Measurements from ENCODE around the gene GRK5. TPM values are rescaled to one million over a fixed set of nuclear protein-coding genes. Genes with fewer than 3 reads are reported as not detected.

GRK5 gene
- total RNA-seq, 1 donor from 2014 or later: 52.8 TPM

DNA sequence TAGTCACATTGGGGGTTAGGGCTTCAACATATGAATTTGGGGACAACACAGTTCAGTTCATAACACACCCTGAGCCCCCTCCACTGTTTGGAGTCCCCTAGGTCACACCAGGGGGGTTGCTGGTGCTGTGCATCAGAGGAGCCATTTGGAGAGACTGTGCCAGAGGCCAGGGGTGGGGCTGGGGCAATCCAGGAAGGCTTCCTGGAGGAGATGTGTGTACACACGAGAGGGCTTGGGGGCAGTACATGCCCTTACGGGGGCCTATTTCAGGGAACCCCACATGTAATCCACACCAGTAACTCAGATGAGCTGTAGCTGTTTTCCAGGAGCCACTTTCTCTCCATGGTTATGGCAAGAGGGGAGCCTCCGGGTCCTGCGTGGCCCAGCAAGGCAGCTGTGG is 151.7 kb downstream of the GRK5 start:
- H3K27me3 ChIP-seq (ENCODE audit: low read depth): no peaks in the 10 kb centered on the region
- no peak for DNase-seq

GRCh38 chr10:119360181-119360921 is 153.0 kb downstream of the GRK5 start:
- intact Hi-C loops (cut with micrococcal nuclease): no loop called here
- H3K27ac ChIP-seq (replicated peaks): peak overlapping the region; percentile 91

More for the DNA sequence above, 151.7 kb downstream of the GRK5 start:
- Histone ChIP-seq H3K9me3 (replicated peaks) (peaks cover 8% of the 10 kb centered on the region), H3K27ac (replicated peaks) (peak overlapping the region; percentile 91), H3K36me3 (peaks cover 6% of the 10 kb centered on the region), H3K4me1 (peaks cover 66% of the 10 kb centered on the region), H3K4me3 (no peak overlapping the region)
- intact Hi-C loops (cut with micrococcal nuclease): no loop called here
- TF ChIP-seq, protein P1, sequence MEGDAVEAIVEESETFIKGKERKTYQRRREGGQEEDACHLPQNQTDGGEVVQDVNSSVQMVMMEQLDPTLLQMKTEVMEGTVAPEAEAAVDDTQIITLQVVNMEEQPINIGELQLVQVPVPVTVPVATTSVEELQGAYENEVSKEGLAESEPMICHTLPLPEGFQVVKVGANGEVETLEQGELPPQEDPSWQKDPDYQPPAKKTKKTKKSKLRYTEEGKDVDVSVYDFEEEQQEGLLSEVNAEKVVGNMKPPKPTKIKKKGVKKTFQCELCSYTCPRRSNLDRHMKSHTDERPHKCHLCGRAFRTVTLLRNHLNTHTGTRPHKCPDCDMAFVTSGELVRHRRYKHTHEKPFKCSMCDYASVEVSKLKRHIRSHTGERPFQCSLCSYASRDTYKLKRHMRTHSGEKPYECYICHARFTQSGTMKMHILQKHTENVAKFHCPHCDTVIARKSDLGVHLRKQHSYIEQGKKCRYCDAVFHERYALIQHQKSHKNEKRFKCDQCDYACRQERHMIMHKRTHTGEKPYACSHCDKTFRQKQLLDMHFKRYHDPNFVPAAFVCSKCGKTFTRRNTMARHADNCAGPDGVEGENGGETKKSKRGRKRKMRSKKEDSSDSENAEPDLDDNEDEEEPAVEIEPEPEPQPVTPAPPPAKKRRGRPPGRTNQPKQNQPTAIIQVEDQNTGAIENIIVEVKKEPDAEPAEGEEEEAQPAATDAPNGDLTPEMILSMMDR (IDR thresholded peaks at IDR 0.05; ENCODE audit: borderline replicate concordance): no peak

DNA sequence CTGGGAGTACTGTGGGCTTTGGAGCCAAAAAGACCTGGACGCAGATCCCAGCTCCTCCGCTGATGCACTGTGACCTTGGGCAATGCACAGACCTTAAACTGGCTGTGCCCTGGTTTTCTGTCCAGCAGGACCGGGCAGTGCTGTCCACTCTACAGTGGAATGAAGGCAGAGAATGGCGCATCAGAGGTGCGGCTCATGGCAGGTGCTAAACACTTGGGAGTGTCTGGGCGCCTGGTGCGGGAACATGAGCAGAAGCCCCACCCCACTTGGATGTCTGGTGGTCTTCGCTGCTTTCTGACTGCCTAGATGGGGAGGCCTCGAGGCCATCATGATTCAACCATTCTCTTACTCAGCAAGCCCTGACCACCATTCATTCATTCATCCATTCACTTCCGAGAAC is 153.7 kb downstream of the GRK5 start:
- TF ChIP-seq, protein P1 (IDR thresholded peaks at IDR 0.05; ENCODE audit: borderline replicate concordance): no peak
- H3K9me3 ChIP-seq (replicated peaks): peaks cover 3% of the 10 kb centered on the region
- DNase-seq: no peak
- no peak overlapping the region for H3K4me3 ChIP-seq
- H3K27me3 ChIP-seq (ENCODE audit: low read depth): no peaks in the 10 kb centered on the region
- H3K27ac ChIP-seq (replicated peaks): peak overlapping the region; percentile 91
- H3K4me1 ChIP-seq: peaks cover 86% of the 10 kb centered on the region
- H3K36me3 ChIP-seq: peaks cover 4% of the 10 kb centered on the region
- intact Hi-C loops (cut with micrococcal nuclease): no loop called here

More at GRCh38 chr10:119360181-119360921, 153.0 kb downstream of the GRK5 start:
- no peaks in the 10 kb centered on the region for H3K27me3 ChIP-seq (ENCODE audit: low read depth)
- peaks cover 8% of the 10 kb centered on the region for H3K9me3 ChIP-seq (replicated peaks)
- TF ChIP-seq, protein P1 (IDR thresholded peaks at IDR 0.05; ENCODE audit: borderline replicate concordance): no peak
- H3K4me1 ChIP-seq: peaks cover 79% of the 10 kb centered on the region
- H3K4me3 ChIP-seq: no peak overlapping the region
- peaks cover 6% of the 10 kb centered on the region for H3K36me3 ChIP-seq
- DNase-seq: peak; percentile 62

- no peak overlapping the region for H3K4me3 ChIP-seq
- H3K27me3 ChIP-seq (ENCODE audit: low read depth): no peaks in the 10 kb centered on the region
- no peak for DNase-seq
- no peaks in the 10 kb centered on the region for H3K9me3 ChIP-seq (replicated peaks)
- intact Hi-C loops (cut with micrococcal nuclease): no loop called here
- H3K27ac ChIP-seq (replicated peaks): peak overlapping the region; percentile 91
- no peaks in the 10 kb centered on the region for H3K36me3 ChIP-seq
- H3K4me1 ChIP-seq: peaks cover 87% of the 10 kb centered on the region
- TF ChIP-seq, protein P1 (IDR thresholded peaks at IDR 0.05; ENCODE audit: borderline replicate concordance): no peak
Measured at GRCh38 chr10:119362122-119362521, 154.8 kb downstream of the GRK5 start.

- intact Hi-C loops (cut with micrococcal nuclease): no loop called here
- TF ChIP-seq, protein P1 (IDR thresholded peaks at IDR 0.05; ENCODE audit: borderline replicate concordance): peak; percentile 20
- Histone ChIP-seq H3K9me3 (replicated peaks) (no peaks in the 10 kb centered on the region), H3K4me1 (peaks cover 91% of the 10 kb centered on the region), H3K27me3 (ENCODE audit: low read depth) (no peaks in the 10 kb centered on the region), H3K4me3 (no peak overlapping the region), H3K27ac (replicated peaks) (peak overlapping the region; percentile 91), H3K36me3 (no peaks in the 10 kb centered on the region)
- DNase-seq: no peak
Measured at GRCh38 chr10:119364645-119365600, 157.6 kb downstream of the GRK5 start.

Data from left ventricle myocardium inferior (tissue), 1 donor.